ENCODE data around the gene HBD.

DNA sequence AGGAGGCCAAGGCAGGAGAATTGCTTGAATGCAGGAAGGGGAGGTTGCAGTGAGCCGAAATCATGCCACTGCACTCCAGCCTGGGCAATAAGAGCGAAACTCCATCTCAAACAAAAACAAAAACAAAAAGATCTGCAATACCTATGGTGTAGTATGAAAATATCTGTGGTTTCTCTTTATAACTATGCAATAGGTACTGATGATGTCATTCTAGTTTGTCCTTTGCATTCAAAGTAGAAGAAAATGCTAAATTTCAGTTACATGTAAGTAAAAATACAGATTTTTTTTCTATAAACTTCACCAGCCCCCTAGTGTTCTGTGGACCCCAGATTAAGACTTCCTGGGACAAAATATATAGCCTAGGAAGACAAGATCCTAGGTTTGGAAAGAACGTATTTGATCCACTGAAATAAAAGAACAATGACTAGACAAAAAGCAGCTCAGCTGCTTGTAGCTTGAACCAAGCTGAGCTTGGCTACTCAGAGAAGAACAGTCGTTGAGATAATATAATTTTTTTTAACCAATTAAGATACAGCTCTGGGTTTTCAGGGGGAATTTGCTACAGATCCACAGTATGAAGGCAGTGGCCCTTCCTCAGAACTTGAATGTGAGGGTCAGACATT is 38.2 kb upstream of the HBD start:
- no peak for TF ChIP-seq ARNTL (CRISPR knock-in tag; IDR thresholded peaks at IDR 0.05; ENCODE audit: borderline replicate concordance, low read depth)
- TF ChIP-seq, protein P1, sequence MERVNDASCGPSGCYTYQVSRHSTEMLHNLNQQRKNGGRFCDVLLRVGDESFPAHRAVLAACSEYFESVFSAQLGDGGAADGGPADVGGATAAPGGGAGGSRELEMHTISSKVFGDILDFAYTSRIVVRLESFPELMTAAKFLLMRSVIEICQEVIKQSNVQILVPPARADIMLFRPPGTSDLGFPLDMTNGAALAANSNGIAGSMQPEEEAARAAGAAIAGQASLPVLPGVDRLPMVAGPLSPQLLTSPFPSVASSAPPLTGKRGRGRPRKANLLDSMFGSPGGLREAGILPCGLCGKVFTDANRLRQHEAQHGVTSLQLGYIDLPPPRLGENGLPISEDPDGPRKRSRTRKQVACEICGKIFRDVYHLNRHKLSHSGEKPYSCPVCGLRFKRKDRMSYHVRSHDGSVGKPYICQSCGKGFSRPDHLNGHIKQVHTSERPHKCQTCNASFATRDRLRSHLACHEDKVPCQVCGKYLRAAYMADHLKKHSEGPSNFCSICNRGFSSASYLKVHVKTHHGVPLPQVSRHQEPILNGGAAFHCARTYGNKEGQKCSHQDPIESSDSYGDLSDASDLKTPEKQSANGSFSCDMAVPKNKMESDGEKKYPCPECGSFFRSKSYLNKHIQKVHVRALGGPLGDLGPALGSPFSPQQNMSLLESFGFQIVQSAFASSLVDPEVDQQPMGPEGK (CRISPR knock-in tag; IDR thresholded peaks at IDR 0.05; ENCODE audit: borderline replicate concordance): no peak

Measured in SK-N-SH treated with all-trans-retinoic acid at 6 μM for 48 hours (cell line).